H1 (cell line): Measurements from ENCODE around the gene FLVCR2. TPM values are rescaled to one million over a fixed set of nuclear protein-coding genes. Genes with fewer than 3 reads are reported as not detected.

ENCODE experiments used
- ATF2 ChIP-seq: IDR thresholded peaks from 2 replicates; pipeline ENCODE4 v1.6.1; 2012; ENCODE audit warnings: low read length, inconsistent platforms
- CBX8 ChIP-seq: fragments of 300-800, 300-1000 bp; sonication (generic); IDR thresholded peaks from 2 replicates; pipeline ENCODE4 v1.7.1; 2016; ENCODE audit warnings: low read depth, low read length, borderline replicate concordance
- KDM4A ChIP-seq: IDR thresholded peaks from one replicate; pipeline ENCODE4 v1.7.1; 2012; ENCODE audit warnings: low read depth, mild to moderate bottlenecking, moderate library complexity, low read length, inconsistent platforms; ENCODE audit not compliant: severe bottlenecking
- MAFK ChIP-seq: IDR thresholded peaks from 2 replicates; pipeline ENCODE4 v1.6.1; 2012; ENCODE audit warnings: low read depth, mild to moderate bottlenecking, improper control_type of control experiment, low read length
- RBBP5 ChIP-seq: IDR thresholded peaks from 2 replicates; pipeline ENCODE4 v1.7.1; 2012; ENCODE audit warnings: low read depth, mild to moderate bottlenecking, inconsistent platforms, low read length, moderate library complexity, borderline replicate concordance
- SP4 ChIP-seq: IDR thresholded peaks from 2 replicates; pipeline ENCODE4 v1.6.1; 2012; ENCODE audit warnings: low read length, inconsistent platforms
- TBP ChIP-seq: IDR thresholded peaks from 2 replicates; pipeline ENCODE4 v1.6.1; 2011; ENCODE audit warnings: low read depth, low read length, improper control_type of control experiment
- polyA plus RNA-seq, 7 experiments: library from polyadenylated mRNA; depleted of rRNA in 3 of 7; stranded (reverse) in 5 of 7; unstranded in 2 of 7; fragments of >200 nt in 5 of 7; fragments of 200-250 nt in 2 of 7; gene quantifications; 1 replicate in 5 of 7; 2 replicates in 1 of 7; 4 replicates in 1 of 7; pipeline versions ENCODE4 v1.2.1 to v1.2.3, GENCODE V29; 2011 to 2013; ENCODE audit warnings: missing spikeins in 2 of 7, mixed read lengths in 2 of 7
- total RNA-seq: library from RNA; stranded (reverse); fragmentation: NEBNext Ultra II Directional; extraction: Animal tissue kit (Norgen Biotek cat#: 25700); gene quantifications from 2 replicates; pipeline ENCODE4 v1.2.1, GENCODE V29; 2021

Gene FLVCR2
- total and polyA plus RNA-seq, 2 of the 8 experiments (the other 6 are each of a cell fraction or from before 2014, with no cell fraction given), result 7.1 to 8.2 TPM

DNA sequence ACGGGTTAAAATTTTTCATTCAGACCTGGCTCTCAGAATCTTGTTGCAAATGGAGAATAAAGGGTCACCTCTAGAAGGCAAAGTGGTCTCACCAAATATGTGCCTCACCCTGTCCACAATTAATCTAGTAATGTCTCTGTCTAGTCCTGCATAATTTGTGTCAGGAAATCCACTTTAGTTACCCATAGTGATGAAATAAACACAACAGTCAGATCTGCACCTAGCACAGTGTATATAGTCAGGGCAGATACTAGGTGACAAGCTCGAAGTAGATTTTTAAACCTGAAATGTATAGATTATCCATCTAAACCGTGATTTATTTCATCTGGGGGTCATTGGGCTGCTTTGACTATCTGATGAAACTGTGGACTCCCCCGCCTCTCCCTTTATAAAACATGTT, 15.9 kb upstream of the FLVCR2 start (continued):
- TF ChIP-seq TBP, result no peak
- TF ChIP-seq CBX8, result no peak
- no peak for TF ChIP-seq ATF2
- TF ChIP-seq SP4, result no peak
- no peak for TF ChIP-seq MAFK
- no peak for TF ChIP-seq RBBP5
- TF ChIP-seq KDM4A, result no peak
- TF ChIP-seq, all 59 proteins: peak for 0
